Embryonic facial prominence (tissue), 1 donor: Measurements from ENCODE around the gene FAM78A.
"Not testable (repeated sequence)": the region's sequence is repeated elsewhere in the genome, so short reads cannot be mapped to it uniquely, and the experiment has no call there.

Source experiments
- DNase-seq: peaks from one replicate; pipeline ENCODE4 v3.0.0-alpha.2; 2016; ENCODE audit errors: extremely low spot score

FAM78A gene

DNA sequence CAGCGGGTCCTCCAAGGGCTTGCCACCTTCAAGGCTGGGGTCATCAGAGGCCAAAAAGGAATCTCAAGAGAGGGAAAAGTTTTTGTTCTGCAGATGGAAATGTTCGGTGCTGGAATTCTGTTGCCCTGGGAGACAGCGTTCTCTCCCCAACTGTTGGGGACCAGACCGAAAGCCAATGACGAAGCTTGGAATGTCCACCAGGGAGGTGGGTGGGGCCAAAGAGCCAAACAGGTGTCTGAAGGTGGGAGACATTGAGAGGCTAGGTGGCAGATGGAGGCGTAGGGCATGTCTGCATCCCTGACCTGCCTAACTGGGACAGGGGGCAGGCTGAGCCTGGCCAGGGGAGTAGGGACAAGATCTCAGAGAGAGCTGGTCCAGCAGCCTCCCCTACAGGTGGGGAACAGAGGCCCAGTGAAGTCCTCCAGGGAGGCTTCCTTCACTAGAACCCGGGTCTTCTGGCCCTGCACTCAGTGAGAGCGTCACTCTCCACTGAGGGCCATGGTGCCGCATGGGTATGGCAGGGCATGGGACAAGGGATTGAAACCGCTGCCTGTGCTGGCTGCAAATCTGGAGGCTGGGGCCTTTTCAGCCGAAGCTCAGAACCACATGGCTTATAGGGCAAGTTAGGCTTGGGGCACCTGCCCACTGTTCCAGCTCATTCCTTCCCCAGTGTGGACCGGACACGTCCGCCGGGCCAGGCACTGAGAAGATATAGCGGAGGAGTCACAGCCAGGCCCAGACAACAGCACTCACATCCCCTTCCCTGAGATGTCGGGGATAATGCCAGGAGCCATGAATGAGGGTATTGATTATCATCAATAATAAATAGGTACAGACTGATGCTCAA is 5.0 kb upstream of the FAM78A start:
- DNase-seq: no peak

DNA sequence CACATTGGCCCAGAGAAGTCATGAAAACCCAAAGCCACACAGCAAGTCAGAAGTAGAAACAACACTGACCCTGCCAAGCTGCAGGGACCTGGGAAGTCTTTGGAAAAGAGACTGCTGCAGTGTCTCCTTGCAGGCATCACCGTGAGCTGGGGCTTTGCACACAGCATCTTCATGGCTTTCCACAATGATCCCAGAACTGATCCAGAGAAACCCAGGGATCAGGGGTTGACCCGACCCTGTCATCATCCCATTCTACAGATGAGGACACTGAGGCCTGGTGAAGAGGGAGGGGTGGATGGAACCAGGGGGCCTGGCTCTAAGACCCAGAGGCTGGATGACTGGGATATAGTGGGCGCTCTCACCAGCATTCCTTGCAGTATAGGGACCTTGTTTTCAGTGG is 4.3 kb upstream of the FAM78A start:
- DNase-seq: no peak

DNA sequence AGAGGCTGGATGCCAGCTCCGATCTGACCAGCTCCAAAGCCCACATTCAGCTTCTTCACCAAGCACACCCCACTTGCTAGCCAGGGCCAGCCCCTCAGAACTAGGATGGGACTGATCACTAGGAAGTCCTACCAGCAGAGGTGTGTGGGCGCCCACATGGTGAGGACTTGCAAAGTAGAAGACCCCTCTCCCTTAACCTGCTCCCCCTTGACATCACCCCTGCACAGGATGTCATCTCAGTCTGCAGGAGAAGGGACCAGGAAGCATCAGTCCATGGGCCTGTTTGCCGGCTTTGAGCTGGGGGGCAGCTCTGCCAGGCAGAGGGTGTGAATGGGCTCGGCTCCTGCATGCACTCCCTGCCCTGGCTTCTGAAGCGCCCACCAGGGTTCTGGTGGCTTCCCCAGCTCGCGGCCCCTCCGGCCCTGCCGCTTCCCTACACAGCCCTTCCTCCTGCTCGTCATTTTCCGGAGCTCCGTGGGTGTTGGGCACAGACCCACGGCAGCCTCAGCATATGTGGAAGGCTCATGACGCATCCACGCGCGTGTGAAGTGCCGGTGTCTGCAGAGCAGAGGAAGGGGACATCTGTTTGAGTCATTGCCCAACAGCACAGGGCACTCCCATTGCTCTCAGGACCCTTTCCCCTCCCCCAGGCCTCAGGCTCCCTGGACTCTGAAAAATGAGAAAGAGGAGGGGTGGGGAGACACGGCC is 3.7 kb upstream of the FAM78A start:
- DNase-seq: no peak

DNA sequence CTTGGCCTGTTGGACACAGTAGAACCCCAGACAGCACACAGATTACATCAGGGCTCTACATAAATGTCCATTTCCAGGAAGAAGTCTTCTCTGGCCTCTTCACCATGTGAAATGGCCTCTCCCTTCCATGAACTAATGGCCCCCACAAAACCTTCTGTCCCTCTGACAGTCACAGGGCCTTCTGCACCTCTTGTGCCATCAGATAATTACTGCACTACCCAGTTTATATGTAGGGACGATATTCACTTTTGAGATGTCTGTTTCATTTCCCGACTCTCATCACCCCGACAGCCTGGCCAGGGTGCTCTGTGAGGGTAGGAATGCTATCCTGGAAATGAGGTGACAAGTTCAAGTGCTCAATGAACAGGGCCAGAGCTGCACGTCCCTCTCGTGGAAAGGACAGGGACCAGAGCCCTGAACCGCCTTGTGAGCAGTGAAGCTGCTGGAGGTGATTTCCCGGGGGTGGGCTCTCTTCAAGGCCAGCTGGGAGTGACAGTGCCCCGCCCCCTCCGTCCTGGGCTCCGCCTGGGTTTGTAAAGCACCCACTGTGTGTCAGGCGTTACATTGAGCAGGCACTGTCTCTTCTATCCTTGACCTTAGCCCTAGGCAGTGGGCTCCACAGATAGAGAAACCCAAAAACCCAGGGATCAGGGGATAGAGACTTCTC is 3.0 kb upstream of the FAM78A start:
- no peak for DNase-seq

DNA sequence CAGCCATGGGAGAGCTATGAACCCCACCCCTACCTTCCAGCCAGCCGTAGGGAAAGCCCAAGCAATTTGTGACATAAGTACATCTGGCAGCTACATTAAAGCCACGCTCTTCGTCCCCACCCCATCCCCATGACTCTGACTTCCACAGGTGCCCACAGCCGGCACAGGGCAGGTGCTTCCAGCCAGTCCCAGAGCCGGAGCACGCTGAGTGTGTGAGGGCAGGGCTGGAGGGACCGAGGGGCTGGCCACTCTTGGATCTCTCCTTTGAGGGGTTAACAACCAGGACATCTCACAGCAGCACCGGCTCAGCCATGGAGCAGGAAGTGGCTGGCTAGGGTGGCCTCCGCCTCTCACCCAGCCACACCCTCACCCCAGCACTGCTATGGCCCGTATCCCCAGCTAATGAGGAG is 2.4 kb upstream of the FAM78A start:
- DNase-seq: no peak

DNA sequence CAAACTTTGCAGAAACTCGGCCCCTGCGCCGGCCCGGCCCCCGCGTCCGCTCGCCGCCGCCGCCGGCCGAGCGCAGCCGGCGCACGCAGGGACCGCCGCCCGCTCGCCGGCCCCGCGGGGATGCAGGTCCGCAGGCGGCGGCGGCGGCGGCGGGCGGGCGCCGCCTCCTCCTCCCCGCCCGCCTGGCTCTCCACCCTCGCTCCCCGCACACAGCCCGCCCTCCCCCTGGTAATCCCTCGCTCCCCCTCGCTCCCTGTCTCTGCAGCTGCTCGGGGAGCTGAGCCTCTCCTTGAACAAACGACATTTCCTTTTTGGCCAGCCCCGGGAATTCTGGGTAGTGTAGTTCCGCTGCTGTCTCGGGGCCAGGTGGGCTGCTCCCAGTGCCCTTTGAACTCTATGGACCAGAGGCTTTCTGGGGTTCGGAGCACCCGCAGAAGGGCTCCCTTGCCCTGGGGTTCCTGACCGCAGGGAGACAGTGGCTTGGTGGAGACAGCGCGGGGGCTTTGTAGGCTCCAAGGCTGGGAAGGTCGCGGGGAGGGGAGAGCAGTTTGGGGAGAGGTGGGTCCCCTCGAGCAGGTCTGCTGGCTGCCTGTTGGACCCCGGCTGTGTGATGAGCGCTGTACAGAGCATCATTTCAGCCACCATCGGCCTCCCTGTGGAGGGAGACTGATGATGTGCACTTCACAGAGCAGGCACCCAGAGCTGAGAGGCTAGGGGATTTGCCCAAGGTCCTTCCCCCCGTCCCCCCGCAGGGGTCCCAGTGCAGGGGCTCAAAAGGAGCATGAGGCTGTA is 1.8 kb upstream of the FAM78A start:
- DNase-seq: peak; percentile 77

DNA sequence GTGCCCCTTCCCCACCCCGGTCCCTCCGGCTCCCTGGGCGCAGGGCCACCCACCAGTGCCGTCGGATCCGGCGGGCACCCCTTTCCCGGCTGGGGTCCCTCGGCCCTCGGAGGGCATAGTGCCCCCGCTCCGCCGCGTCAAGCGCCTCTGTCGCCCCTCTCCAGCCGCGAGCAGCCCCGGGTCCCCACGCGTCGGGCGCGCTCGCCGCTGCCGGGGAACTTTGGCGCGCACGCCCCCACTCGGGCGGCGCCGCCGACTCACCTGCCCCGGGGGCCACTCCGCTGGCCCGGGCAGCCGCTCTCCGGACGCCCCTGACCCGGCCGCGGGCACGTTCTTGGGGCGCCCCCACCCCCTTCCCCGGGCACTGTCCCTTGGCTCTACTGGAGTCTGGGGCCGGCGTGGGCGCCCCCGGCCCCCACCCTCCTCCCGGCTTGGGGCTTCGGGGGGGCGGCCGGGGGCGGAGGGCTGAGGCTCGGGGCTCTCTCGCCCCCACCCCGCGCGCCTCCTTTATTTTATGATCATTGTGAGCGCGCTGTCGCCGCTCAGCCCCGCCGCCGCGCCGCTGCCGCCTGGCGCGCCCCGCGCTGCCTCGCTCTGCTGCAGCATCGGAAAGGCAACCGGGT is 1.1 kb upstream of the FAM78A start:
- no peak for DNase-seq

DNA sequence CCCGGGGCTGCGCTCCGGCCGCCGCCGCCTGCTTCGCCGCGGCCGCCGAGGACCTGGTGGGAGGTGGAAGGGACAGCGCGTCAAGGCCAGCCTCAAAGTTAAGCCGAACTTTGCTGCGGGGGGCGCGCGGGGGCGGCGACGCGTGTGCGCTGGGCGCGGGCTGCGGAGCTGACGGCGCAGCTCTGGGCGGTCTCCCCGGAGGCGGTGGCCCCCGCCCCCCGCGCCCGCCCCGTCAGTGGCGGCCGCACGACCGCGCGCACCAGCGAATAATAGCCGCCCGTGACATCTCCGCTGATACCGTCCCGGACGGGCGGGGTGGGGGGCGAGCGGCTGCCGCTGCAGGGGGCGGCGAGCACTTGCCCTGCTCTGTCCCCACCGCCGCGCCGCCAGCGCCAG is 579 bp upstream of the FAM78A start:
- DNase-seq: no peak

DNA sequence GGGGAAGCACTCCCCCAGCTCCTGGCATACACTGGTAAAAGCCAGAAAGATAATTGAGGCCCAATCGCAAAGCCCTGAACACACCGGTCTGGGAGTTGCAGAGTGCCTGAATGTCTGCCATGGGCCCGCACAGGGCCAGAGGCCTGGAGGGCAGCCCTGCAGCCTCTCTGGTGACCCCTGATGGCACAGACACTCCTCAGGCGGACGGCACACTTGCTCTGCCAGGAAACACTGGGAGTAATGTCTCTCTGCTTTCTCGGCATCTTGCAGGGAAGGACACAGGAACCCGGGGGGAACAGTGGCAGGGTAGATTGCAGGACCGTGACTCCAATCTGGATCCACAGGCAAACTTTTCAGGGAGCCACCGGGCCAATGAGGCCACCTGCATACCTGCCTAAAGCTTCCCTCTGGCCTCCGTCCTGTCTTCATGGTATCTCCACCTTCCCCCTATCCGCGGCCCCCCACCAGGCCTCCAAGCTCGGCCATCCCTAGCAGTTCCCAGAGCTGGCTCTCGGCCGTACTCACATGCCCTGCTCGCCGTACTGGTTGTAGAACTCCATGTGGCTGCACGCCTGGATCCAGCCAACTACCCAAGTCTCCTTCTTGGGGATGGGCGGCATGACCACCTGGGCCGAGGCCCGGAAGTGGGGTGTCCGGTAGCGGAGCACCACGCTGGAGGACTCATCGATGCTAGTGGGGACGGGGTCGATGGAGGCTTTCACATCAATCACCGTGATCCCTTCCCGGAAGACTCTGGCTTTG is 797 bp downstream of the FAM78A start:
- no peak for DNase-seq

DNA sequence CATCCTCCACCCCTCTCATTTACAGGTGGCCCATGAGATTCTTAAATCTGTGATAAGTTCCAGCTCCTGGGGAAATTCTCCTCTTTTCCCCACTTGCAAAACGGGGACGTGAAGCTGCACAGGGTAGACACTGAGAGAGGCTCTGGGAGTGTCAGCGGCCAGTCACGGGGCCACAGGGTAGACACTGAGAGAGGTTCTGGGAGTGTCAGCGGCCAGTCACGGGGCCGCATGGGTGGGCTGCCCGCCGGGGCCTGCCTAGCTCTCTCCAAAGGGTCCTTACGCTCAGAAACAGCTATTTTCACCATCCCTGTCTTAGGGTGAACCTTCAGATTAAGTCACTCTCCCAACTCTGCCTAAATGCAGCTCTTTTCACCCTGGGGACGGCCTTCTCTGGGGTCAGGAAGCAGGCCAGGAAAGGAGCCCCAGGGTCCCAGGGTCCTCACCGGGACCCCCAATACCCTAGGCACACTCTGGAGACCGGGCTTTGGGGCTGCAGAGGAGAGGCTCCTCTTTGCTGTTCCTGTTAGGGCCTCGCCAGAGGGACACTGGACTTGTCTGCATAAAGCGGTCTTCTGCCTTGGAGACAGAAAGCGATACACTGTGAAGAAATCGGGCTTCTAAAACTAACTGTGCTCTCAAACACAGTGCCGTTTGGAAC is 1.5 kb downstream of the FAM78A start:
- no peak for DNase-seq

DNA sequence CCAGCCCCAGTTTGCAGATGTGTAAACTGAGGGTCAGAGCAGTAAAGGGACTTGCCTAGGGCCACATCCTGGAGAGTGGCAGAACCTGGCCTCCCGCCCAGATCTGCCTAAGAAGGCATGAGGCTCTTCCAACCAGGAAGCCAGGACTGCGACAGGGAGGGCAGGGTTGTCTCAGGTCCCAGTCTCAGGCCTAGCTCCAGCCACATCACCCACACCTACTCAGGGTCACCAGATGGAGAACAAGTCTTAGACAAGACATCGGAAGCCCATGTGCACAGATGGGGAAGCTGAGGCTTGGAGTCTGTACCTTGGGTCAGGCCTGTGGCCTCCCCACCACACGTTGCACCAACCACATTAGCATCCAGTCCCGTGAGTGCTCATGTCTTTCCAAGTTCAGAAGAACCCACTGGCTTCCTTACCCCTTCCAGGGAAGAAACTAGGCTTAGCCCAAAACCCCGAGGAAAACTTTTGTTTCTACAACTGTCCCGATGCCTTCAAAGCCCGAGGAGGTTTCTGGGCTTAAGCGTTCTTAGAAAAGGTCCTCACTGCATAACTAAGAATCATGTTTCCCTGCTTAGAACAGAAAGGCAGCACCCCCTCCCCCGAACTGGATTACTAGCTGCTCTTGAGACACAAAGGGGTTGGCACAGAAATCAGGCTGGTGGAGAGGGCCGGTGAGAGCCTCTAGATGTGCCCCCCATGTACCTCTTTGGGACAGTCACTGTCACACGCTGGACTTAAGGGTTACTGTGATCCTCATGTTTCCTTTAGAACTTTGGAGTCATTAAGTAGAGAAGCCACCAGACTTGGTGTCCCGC is 2.2 kb downstream of the FAM78A start:
- no peak for DNase-seq

DNA sequence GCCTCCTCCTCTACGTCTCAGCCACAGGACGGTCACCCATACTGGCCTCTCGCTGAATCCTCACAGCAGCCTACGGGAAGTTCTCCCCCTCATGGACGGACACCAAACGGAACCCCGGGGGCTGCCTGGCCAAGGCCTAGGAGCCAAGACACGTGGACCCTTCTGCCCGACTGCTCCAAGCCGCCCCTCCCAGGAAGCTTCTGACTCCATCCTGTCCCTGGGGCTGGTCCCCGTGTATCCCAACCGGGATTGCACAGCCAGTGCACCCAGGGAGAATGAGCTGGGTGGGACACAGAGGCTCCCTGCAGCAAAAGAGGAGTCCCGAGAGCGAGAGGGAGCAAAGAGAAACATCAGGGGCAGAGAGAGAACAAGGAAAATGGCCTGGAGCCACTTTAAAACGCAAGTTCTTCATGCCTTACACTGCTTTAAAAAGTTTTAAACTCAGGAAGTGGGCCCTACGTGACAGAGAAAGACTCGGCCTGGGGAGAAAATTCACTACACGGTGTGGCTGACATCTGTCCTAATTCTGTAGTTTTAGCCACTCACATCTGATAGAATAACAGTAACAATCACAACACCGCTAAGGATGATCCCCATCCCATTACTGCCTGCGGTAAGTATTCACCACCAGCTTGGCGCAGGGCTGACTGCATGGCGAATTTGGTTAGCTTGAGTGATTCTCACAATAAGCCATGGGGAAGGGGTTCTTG is 3.0 kb downstream of the FAM78A start:
- DNase-seq: no peak

DNA sequence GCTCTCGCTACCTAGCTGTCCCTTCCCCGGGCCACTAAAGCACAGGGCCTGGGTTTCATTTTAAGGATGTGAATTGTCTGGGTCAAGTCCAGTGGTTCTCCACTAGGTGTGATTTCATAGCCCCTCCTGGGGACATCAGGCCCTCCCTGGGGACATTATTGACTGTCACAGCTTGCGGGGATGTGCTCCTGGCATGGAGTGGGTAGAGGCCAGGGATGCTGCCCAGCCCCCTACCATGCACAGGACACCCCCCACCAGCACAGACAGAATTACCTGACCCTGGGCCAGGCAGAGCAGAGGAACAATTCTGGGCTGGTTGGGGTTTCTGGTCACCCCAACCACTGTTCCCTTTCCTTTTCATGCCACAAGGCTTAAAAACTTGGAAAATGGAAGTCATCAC is 4.1 kb downstream of the FAM78A start:
- DNase-seq: no peak

DNA sequence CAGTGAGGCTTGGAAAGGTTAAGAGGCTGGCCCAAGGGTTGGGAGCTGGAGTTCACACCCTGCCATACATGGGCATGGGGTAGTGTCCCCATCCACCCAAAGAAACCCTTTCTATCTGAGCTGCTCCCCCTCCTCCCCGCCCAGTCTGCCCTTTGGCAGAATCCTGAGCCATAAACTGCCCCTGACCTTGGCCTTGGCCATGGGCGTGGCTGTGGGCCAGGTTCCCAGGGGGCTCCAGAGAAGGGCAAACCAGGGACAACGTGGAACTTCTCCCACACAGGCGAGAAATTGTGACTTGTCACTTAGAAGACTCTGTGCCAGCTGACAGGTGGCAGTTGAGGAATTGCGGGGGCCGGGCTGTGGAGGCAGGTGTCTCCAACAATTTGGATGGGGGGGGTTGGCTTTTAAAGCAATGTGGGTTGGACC is 4.8 kb downstream of the FAM78A start:
- DNase-seq: no peak

DNA sequence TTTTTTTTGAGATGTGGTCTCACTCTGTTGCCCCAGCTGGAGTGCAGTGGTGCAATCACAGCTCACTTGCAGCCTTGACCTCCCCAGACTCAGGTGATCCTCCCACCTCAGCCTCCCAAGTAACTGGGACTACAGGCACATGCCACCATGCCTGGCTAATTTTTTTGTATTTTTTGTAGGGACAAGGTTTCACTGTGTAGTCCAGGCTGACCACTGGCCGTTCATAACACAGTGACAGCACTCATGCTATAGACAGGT is 5.4 kb downstream of the FAM78A start:
- not testable (repeated sequence) for DNase-seq

DNA sequence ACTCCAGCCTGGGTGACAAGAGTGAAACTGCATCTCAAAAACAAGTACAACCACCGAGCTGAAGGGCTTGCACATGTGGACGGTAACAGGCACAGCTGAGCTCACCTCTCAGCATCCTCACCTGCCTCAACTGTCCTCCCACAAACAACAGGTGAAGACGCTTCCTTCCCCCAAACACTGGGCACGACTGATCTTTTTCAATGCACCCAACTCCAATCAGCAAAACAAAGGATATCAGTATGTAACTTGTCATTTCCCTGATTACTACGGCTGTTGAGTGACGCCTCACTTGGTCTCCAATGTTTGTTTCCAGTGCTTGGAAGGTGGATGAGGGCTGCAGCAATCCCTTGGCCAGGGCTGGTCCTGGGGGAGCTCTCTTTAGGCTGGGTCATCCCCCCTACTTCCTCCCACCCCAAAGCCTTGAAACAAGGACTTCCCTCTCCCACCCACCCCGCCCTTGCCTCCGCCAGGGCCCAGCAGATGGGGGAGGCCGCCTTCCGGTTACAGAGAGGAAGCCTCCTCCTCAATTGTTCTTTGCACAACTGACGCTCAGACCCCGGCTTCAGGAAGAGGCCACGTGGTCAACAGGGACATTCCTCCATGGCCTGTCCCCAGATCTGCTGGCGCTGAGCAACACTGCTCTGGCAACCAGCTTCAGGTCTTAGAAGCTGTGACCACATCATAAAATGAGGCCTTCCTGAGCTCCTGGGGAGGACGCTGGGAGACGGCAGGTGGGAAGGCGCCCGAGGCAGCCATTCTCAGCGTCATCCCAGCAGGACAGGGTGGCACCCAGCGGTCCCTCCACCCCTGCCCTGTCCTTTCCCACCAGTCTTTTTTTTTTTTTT is 5.9 kb downstream of the FAM78A start:
- DNase-seq: no peak

DNA sequence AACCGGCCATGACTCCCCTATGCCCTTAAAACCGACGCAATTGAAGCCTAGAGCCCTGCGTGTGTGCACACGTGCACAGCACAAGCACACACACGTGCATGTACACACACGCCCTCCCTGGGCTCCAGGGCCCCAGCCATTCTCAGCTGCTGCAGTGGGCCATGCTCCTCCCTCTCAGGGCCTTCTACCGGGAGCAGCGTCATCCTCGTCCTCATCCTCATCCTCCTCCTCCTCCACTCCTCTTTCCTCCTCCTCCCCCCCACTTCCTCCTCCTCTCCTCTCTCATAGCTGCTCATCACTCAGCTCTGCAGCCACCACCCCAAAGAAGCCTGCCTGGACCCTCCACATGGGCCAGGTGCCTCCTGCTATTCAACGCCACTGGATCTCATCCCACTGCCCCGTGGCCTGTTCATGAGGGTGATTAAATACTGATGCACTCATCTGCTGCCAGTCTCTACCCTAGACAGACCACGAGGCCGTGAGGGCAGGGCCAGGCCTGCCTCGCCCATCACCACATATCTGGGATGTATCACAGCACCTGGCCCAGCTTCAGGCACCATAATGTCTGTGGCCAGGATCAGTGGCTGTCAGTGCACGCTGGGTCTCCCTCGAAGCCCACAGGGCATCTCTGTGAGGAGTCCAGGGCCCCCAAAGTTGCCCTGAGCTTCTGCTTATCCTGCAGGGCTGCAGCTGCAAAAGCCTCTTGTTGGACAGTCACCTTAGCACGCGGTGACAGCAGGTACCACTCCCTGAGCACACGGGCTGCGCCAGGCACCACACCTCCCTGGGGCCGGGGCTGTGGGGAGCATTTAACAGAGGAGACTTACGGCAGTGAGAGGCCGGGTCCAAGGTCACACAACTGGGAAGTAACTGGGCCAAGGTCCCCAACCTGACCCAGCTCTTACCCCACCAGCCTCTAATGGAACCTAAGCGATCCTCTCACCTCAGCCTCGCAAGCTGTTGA is 9.8 kb downstream of the FAM78A start:
- no peak for DNase-seq
